Measurements from ENCODE around the gene TMTC1.

Gene TMTC1

DNA sequence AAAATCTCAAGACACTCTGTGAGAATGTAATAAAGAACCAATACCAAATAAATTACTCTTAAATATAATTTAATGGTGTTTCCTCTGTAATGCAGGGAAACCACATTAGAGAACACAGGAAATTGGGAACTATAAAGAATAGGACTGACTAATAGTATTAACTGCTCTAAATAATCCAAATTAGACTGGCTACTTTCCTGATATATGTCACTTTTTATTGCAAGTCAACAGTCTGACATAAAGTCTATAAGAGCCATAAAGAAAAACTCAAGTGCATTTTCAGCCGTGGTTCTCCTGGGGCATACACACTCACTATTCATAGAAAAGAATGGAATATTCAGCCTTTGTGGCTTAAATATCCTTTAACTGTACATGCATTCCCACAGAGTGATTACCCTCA, 161.5 kb downstream of the TMTC1 start:
- in situ Hi-C loops (cut with MboI; ENCODE audit: low sequenced_read_pairs): no loop called here

DNA sequence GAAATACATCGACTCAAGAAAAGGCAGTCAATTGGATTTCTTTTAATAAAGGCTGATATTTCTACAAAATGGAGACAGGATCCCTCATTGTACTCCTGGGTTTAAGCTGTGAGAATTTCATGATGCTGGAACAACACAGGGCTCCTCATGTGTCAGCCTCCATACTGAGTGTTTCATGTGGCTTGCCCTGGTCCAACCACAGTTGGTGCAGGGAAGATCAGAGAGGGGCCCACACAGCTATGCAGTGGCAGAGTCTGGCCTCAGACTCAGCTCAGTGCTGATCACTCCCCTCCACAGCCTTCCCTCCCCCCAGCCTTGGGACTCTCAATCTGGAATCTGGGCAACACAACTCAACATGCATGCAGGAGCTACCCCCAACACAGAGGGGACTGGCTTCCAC, 163.7 kb downstream of the TMTC1 start:
- in situ Hi-C loops (cut with MboI; ENCODE audit: low sequenced_read_pairs): no loop called here

- in situ Hi-C loops (cut with MboI; ENCODE audit: low sequenced_read_pairs): no loop called here
Measured at GRCh38 chr12:29617407-29617803, 166.3 kb downstream of the TMTC1 start.

- in situ Hi-C loops (cut with MboI; ENCODE audit: low sequenced_read_pairs): no loop called here
Measured at GRCh38 chr12:29616664-29617406, 166.9 kb downstream of the TMTC1 start.

- in situ Hi-C loops (cut with MboI; ENCODE audit: low sequenced_read_pairs): no loop called here
Measured at GRCh38 chr12:29614694-29615325, 168.9 kb downstream of the TMTC1 start.

DNA sequence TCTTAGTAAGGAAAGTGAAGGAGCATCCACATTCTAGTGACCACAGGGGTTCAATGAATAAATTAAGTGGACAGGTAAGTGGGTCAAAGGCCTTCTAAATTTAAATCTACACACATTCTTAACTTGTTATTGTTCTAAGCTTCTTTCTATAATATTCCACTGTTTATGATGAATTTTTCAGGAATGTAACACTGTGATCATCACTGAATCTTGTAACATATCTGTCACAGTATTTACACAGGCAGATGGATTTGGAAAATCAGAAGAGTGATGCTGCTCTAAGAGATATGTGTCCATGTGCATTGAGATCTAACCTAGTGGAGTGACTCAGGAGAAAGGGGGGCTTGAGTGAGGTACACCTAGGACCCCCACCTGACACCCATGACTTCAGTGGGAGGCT, 170.8 kb downstream of the TMTC1 start:
- in situ Hi-C loops (cut with MboI; ENCODE audit: low sequenced_read_pairs): no loop called here

DNA sequence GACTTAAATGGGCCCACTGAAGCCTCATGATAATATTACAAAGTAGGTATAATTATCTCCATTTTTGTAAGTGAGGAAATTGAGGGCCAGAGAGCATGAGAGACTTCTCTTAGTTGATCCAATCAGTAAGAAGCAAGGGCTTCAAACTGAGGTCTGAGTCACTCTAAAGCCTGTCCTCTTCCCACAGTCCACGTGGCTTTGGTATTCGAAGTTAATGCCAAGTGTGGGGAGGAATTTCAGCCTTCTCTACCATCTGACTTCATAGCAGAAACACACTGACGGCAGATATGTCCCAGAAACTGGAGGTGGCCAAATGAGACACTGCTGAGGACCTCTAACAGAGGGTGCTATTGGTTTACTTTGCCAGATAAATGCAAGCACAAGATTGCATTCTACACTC, 171.8 kb downstream of the TMTC1 start:
- in situ Hi-C loops (cut with MboI; ENCODE audit: low sequenced_read_pairs): no loop called here

DNA sequence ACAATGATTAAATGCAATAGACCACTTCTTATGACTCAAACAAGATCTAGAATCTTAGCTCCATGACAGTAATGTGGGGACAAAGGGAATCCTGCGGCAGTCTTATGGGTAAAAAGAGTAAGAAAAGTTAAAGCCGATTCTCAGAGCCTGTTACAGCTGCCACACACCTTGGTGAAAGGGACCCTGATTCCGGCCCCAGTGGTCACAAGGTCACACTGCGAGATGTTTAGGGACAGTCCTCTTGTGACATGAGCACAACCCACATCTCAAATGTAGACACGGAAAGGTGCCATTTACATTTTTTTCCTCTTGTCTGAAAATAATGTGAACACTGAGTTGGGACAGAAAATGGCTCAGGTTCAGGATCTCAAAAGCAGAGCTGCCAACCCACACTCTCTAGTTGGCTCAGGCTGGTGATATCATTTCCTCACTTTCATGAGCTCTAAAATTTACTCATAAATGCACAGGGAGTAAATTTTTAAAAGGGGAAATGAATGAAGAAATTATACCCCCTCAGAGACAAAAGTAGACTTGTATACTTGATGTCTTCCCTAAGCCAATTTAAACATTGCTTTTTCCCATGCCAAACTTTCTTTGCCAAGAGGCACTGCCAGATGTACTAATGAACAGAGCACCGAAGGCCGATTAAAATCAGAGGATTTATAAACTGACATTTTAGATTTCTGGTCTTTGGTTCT, 173.1 kb downstream of the TMTC1 start:
- in situ Hi-C loops (cut with MboI; ENCODE audit: low sequenced_read_pairs): no loop called here

GRCh38 chr12:29609431-29610215, 174.1 kb downstream of the TMTC1 start:
- in situ Hi-C loops (cut with MboI; ENCODE audit: low sequenced_read_pairs): no loop called here

DNA sequence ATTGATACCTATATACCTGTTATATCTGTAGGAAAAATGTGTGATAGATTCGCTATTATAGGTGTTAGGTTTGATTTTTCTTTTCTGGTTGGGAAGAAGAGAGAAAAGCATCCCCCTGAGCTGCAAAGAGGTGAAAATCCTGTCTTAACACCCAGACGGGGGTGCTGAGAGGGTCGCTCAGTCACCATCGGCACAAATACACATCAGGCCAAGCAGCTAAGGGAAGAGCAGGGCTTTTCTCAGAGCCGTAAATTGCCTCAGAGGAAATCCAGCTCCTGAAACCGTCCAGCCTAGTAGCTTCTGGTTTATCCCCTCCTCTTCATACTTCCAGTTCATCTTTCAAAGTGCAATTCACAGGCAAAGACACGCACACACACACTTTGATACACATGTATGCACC, 175.2 kb downstream of the TMTC1 start:
- in situ Hi-C loops (cut with MboI; ENCODE audit: low sequenced_read_pairs): no loop called here

GRCh38 chr12:29599381-29599780, 184.4 kb downstream of the TMTC1 start:
- in situ Hi-C loops (cut with MboI; ENCODE audit: low sequenced_read_pairs): no loop called here

DNA sequence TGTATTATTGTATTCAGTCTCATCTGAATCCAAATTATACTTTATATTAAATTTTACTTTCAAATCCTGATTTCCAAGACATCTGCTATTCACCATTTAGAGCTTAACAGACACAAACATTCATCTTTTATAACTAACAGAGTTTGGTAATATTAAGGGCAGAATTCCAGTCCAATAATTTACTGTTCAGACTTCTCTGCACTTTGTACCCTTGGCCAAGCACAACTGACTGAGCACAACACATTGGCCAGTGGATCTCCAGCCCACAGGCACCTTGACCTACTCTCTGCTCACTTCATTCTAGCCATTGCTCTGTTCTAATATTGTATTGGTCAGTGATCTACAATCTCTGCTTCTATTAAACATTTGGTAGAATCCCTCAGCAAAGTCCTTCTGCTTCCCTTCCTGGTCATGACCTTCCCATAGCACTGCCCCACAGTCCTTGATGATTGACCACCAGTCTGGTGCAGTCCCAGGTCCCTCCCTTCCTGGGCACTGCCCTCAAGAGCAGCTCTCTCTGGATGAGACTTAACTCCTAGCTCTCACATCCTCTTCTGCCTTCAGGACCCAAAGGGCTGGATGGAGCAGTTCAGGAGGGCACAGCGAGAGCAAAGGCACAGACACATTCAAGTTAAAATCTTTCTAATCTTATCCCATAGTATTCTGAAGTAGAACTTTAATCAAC, 188.5 kb downstream of the TMTC1 start:
- in situ Hi-C loops (cut with MboI; ENCODE audit: low sequenced_read_pairs): no loop called here

GRCh38 chr12:29593001-29593400, 190.7 kb downstream of the TMTC1 start:
- in situ Hi-C loops (cut with MboI; ENCODE audit: low sequenced_read_pairs): no loop called here

DNA sequence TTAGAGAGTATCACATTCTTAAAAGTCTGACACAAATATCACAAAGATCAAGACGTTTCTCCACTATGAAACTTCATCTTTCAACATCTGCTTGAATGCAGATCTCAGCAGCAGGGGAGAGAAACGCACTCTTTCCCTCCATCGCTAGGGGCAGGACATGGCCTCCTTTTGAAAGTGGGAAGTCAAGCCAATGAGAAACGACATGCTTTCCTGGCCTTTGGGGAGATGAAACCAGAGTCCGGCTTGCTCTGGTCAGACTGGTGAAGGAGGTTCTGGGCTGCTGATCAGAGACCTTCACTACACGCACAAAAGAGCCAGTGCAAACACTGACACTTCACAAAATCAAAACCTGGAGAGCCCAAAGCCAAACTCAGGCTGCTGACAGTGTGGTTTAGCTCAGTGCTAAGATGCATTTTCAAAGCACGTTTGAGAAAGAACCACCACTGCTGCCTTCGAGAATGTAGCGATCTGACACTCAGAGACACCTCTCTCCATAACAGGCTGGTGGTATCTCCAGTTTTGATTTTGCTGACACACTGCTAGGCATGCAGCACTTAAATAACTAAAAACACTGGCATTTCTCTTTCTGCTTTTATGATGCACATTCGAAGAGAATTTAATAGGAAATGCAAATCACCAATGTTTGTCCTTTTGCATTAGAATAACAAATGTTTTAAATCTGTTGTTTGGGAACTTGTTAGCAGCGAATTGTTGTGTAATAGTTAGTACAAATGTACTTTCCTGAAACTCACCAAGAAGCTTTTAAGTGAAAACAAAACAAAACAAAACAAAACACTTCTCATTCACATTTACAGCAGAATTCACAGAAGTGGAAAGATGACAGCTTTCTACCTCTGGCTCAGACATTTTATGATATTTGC, 192.4 kb downstream of the TMTC1 start:
- in situ Hi-C loops (cut with MboI; ENCODE audit: low sequenced_read_pairs): no loop called here

DNA sequence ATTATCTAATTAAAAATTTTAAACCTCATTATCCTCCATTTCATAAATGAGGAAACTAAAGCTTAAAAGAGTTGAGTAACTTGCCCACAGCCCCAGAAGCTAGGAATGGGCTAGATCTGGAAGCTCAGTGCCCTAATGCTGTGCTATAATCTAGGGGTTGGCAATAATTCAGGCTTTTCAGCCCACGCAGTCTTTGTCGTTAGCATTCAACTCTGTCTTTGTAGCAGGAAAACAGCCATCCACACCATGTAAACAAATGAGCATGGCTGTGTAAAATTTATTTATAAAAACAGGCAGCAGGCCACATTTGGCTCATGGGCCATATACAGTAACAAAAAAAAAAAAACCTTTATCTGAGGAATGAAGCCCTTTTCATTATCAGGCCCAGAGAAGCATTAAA, 193.9 kb downstream of the TMTC1 start:
- in situ Hi-C loops (cut with MboI; ENCODE audit: low sequenced_read_pairs): no loop called here

DNA sequence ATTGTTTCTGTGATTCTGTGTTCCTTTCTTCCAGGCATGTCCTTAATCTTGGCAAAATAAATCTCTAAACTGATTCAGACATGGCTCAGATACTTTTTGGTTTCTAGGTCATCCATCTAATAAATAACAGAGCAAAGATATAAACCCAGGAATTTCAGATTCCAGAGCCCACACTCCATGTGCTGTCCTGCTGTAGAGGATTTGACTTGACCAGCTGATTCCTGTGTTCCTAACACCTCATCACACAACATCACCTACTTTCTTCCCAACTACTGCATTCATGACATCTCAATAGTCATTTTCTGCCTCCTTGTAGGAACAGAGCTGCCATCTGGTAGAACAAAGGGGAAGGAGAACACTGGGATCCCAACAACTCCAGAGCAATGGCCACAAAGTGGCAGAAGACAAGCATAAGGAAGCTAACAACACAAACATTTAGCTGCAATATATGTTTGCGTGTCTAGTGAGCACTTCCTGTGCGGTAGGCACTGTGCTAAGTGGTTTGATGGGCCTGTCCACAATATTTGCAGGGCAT, 194.4 kb downstream of the TMTC1 start:
- in situ Hi-C loops (cut with MboI; ENCODE audit: low sequenced_read_pairs): no loop called here

DNA sequence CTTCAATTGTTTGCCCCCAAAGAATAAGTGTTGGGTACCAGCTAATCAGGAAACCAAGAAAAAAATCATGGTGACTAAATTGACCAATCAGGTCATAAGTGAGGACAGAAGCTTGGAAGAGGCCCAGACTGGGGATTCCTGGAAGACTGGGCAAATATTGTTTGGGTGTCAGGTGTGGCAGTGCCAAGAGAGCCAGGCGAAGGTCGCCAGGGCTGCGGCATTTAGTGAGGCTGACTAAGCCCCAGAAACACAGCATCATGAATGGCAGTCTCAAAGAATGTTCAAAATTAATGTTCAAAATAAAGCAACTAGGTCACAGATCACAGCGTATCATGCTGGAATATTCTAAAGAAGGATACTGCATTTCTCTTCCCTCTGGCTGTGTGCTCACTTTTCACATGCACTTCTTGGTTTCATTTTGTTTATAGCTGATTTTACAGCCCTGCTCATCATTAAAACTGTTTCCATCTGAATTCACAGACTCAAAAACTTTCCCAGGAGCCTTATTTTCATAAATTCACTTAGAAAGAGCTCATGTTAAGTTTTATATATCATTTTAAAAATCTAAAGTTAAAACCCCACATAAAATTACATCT, 201.0 kb downstream of the TMTC1 start:
- in situ Hi-C loops (cut with MboI; ENCODE audit: low sequenced_read_pairs): no loop called here

DNA sequence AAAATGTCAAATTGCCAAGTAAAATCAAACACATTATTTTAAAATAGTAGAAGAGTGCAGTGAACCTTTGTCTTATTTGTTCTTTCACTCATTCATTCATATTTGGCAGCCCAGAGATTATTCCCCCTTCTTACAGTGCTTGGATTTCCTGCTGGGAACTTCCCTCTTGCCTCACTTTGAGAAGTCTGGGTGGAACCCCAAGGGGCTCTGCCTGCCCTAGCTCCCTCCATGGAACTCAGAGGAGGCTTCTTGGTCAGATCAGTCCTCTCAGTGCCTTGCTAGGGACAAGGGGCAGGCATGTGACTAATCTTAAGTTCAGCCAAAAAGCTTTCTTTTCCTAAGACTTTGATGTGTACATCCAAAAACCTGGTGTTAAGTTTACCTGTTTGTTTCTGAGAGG, 201.6 kb downstream of the TMTC1 start:
- in situ Hi-C loops (cut with MboI; ENCODE audit: low sequenced_read_pairs): no loop called here

DNA sequence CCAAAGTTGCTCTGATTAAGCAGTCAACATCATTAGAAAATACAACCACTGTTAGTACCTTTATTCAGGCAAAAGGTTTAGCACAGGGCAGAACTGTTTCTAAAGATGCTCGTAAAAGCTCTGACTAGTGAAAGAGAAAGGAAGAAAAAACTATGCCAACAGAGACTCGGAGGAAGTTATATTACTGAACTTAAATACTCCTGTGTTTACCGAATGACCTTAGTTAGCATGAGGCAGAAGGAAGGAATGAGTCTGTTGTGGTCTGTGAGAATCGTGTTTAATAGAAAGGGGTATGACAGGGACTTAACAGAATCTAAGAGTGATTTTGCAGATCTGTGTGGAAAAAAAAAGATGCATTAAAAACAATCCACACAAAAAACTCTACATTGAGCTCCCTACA, 202.1 kb downstream of the TMTC1 start:
- in situ Hi-C loops (cut with MboI; ENCODE audit: low sequenced_read_pairs): no loop called here

Measured in hTERT RPE-1 (cell line).